GM12865 (cell line): ENCODE results near the gene MTA3.
A peak's percentile ranks its signal among the peaks of the same experiment; 100 is the strongest.

ENCODE experiments used
- DNase-seq: peaks from one replicate; pipeline ENCODE4 v3.0.0; 2010; ENCODE audit warnings: low read depth
- H3K4me3 ChIP-seq: 2 replicates; pipeline ENCODE4 v1.5.1; 2011; ENCODE audit warnings: mild to moderate bottlenecking, low read depth, low read length, control low read depth
- TF ChIP-seq, protein P1 (sequence below): IDR thresholded peaks from 2 replicates; pipeline ENCODE4 v1.5.1; 2011; ENCODE audit warnings: low read length, control low read depth, low read depth, inconsistent platforms; ENCODE audit not compliant: insufficient read depth; ENCODE audit errors: missing control alignments

MTA3 gene

GRCh38 chr2:42744545-42745082 lies 176.2 kb downstream of the MTA3 start:
- DNase-seq = no peak
- TF ChIP-seq, protein P1, sequence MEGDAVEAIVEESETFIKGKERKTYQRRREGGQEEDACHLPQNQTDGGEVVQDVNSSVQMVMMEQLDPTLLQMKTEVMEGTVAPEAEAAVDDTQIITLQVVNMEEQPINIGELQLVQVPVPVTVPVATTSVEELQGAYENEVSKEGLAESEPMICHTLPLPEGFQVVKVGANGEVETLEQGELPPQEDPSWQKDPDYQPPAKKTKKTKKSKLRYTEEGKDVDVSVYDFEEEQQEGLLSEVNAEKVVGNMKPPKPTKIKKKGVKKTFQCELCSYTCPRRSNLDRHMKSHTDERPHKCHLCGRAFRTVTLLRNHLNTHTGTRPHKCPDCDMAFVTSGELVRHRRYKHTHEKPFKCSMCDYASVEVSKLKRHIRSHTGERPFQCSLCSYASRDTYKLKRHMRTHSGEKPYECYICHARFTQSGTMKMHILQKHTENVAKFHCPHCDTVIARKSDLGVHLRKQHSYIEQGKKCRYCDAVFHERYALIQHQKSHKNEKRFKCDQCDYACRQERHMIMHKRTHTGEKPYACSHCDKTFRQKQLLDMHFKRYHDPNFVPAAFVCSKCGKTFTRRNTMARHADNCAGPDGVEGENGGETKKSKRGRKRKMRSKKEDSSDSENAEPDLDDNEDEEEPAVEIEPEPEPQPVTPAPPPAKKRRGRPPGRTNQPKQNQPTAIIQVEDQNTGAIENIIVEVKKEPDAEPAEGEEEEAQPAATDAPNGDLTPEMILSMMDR = no peak

GRCh38 chr2:42747422-42747821 lies 179.0 kb downstream of the MTA3 start:
- TF ChIP-seq, protein P1 = no peak
- DNase-seq = no peak
- no peak overlapping the region for H3K4me3 ChIP-seq

More at GRCh38 chr2:42744545-42745082, 176.2 kb downstream of the MTA3 start:
- H3K4me3 ChIP-seq = no peak overlapping the region

- no peak overlapping the region for H3K4me3 ChIP-seq
- no peak for DNase-seq
- TF ChIP-seq, protein P1 = no peak
These were observed 180.4 kb downstream of the MTA3 start for GRCh38 chr2:42748840-42749239.

DNA sequence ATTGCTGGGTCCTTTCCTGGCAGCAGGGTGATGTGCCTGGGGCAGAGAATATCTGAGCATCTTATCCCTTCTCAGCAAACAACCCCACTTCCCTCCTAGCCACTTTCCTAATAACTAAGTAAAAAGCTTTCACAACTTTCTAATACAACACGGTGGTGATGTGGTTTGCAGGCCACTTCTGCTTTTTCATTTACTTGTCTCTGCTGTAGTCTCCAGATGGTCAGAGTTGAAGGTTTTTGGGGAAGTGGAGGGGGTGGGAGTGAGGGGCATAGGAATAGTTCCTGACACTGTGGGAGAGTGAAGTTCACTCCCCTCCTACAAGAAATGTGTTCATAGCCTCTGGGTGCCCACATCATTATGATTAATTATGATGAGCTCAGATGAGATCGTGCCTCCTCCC lies 183.9 kb downstream of the MTA3 start:
- H3K4me3 ChIP-seq = no peak overlapping the region
- TF ChIP-seq, protein P1 = no peak
- peak; percentile 74 for DNase-seq

DNA sequence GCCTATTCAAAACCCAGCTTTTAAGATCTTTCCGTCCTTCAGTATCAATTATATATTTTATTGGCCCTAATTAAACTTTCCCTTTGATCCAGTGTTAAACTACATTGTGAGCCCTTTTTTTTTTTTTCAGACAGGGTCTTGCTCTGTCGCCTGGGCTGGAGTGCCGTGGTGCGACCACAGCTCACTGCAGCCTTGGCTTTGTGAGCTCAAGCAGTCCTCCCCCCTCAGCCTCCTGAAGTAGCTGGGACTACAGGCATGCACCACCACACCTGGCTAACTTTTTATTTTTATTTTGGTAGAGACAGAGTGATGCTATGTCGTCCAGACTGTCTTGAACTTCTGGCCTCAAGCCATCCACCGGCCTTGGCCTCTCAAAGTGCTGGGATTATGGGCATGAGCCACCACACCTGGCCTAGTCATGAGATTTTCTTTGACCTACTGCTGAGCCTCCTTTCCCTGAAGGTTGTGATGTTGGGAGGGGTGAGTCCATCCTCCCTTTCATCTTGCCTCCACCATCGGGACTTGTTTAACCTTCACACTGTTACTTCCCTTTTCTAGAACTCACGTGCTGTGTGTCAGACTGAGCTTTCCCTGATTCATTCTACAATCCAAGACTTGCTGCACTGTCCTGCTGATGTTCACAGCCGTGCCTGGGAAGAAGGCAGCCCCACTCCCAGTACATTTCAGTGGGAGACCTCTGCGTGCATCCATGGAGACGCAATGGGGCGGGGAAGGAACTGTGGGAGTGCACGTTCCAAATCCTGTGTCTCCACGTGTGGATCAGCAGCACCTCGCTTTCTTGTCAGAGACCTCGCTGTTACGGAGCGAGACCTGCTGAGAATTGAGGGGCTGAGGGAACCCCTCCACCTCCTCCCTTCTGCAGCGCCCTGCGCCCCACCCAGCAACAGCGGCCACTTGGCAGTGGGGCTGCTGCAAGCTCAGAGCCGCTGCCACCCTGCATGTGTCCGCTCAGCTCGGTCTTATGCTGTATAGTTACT lies 184.7 kb downstream of the MTA3 start:
- TF ChIP-seq, protein P1 = no peak
- H3K4me3 ChIP-seq = no peak overlapping the region
- DNase-seq = no peak

- no peak overlapping the region for H3K4me3 ChIP-seq
- peak; percentile 85 for DNase-seq
- TF ChIP-seq, protein P1 = no peak
These were observed 185.8 kb downstream of the MTA3 start for GRCh38 chr2:42754021-42754775.
